Stimulated activated CD8-positive, alpha-beta memory T cell treated with anti-CD3 and anti-CD28 coated beads, Interleukin-4, amount 100 ng/mL, for 4 hours (primary cell): ENCODE results near the gene CASP8.

Source experiments
- DNase-seq, 2 donors: peaks; one replicate each; pipeline ENCODE4 v3.0.0-alpha.2; 2020; ENCODE audit warnings: low read depth in 2 of 2, low spot score in 1 of 2

The CASP8 gene

GRCh38 chr2:201329409-201329808 lies 69.1 kb downstream of the CASP8 start:
- DNase-seq: no peak
